IMR-90 (cell line): ENCODE measurements around the gene PRF1. TPM values are rescaled to one million over a fixed set of nuclear protein-coding genes. Genes with fewer than 3 reads are reported as not detected.

Experiments
- ATAC-seq: fragments of 200-7000 bp; cut with Tn5 transposase; 2 replicates; pipeline ENCODE4 v1.9.1; 2020; ENCODE audit warnings: low read depth, mild to moderate bottlenecking, moderate library complexity
- BruUV-seq: library from RNA; stranded (reverse); fragments of 400-500 nt; replicated peaks from 2 replicates; lab custom pipeline; 2021; lab: Mats Ljungman, UMichigan
- CTCF ChIA-PET: fragments of 300-600 bp; formaldehyde crosslinking; extraction: SDS; loops from one replicate; lab custom pipeline; 2021; ENCODE audit warnings: antibody characterized with exemption; lab: Yijun Ruan, JAX
- POLR2A ChIA-PET: fragments of 300-600 bp; sonication (Branson Sonifier 250); formaldehyde crosslinking; loops from one replicate; lab custom pipeline; 2022; ENCODE audit warnings: antibody characterized with exemption; ENCODE audit not compliant: unreplicated experiment; lab: Charles Lee
- DNase-seq: peaks from one replicate; pipeline ENCODE4 v3.0.0; 2013
- H2AFZ ChIP-seq: replicated peaks from 2 replicates; pipeline ENCODE3; 2013; ENCODE audit warnings: low read length, mild to moderate bottlenecking; ENCODE audit not compliant: poor library complexity
- H2AK5ac ChIP-seq: 2 replicates; pipeline ENCODE4 v1.6.1; 2013; ENCODE audit warnings: low read depth, low read length, inconsistent platforms
- H2AK9ac ChIP-seq: replicated peaks from 2 replicates; pipeline ENCODE3; 2013; ENCODE audit warnings: mild to moderate bottlenecking, low read depth, low read length, moderate library complexity; ENCODE audit not compliant: poor library complexity
- H2BK120ac ChIP-seq: 2 replicates; pipeline ENCODE4 v1.6.1; 2013; ENCODE audit warnings: low read depth, low read length, inconsistent platforms
- H2BK15ac ChIP-seq: 3 replicates; pipeline ENCODE4 v1.6.1; 2013; ENCODE audit warnings: low read depth, low read length, inconsistent platforms
- H2BK20ac ChIP-seq: 2 replicates; pipeline ENCODE4 v1.6.1; 2013; ENCODE audit warnings: low read depth, mild to moderate bottlenecking, inconsistent platforms, low read length, moderate library complexity
- H2BK5ac ChIP-seq: 2 replicates; pipeline ENCODE4 v1.6.1; 2013; ENCODE audit warnings: mild to moderate bottlenecking, low read depth, low read length, inconsistent platforms; ENCODE audit not compliant: poor library complexity, severe bottlenecking
- H3K14ac ChIP-seq: replicated peaks from 2 replicates; pipeline ENCODE4 v1.6.1; 2013; ENCODE audit warnings: low read depth, low read length, inconsistent platforms
- H3K18ac ChIP-seq: 2 replicates; pipeline ENCODE4 v1.6.1; 2013; ENCODE audit warnings: low read depth, low read length, control low read depth
- H3K23ac ChIP-seq: 2 replicates; pipeline ENCODE4 v1.6.1; 2013; ENCODE audit warnings: low read depth, low read length, inconsistent platforms
- H3K27ac ChIP-seq: 2 replicates; pipeline ENCODE4 v1.5.1; 2013; ENCODE audit warnings: mild to moderate bottlenecking, control low read depth, low read length; ENCODE audit not compliant: insufficient read depth
- H3K27me3 ChIP-seq: 2 replicates; pipeline ENCODE4 v1.6.1; 2013; ENCODE audit warnings: low read length; ENCODE audit not compliant: control insufficient read depth, insufficient read depth
- H3K36me3 ChIP-seq: 2 replicates; pipeline ENCODE4 v1.6.1; 2013; ENCODE audit warnings: low read length, mixed read lengths; ENCODE audit not compliant: control insufficient read depth, insufficient read depth
- H3K4ac ChIP-seq: 2 replicates; pipeline ENCODE4 v1.6.1; 2013; ENCODE audit warnings: low read depth, low read length, inconsistent platforms
- H3K4me1 ChIP-seq: 2 replicates; pipeline ENCODE4 v1.6.1; 2013; ENCODE audit warnings: low read length, mixed read lengths; ENCODE audit not compliant: control insufficient read depth, insufficient read depth
- H3K4me2 ChIP-seq: 2 replicates; pipeline ENCODE4 v1.6.1; 2013; ENCODE audit warnings: low read depth, mild to moderate bottlenecking, control low read depth, low read length, moderate library complexity
- H3K4me3 ChIP-seq: 2 replicates; pipeline ENCODE4 v1.5.1; 2013; ENCODE audit warnings: low read depth, mild to moderate bottlenecking, control low read depth, low read length, moderate library complexity; ENCODE audit not compliant: insufficient read depth
- H3K56ac ChIP-seq: 2 replicates; pipeline ENCODE4 v1.6.1; 2013; ENCODE audit warnings: low read length, inconsistent platforms; ENCODE audit not compliant: insufficient read depth; ENCODE audit errors: extremely low read depth
- H3K79me1 ChIP-seq, 2 experiments: 2 replicates each; pipeline ENCODE4 v1.6.1; 2013; ENCODE audit warnings: low read length in 2 of 2, inconsistent platforms in 1 of 2, low read depth in 1 of 2
- H3K9ac ChIP-seq: 2 replicates; pipeline ENCODE4 v1.6.1; 2013; ENCODE audit warnings: low read depth, low read length, control low read depth
- H3K9me1 ChIP-seq: 2 replicates; pipeline ENCODE4 v1.6.1; 2013; ENCODE audit warnings: low read length, inconsistent platforms; ENCODE audit not compliant: insufficient read depth
- H3K9me3 ChIP-seq: 2 replicates; pipeline ENCODE4 v1.6.1; 2013; ENCODE audit warnings: low read length; ENCODE audit not compliant: control insufficient read depth, insufficient read depth
- H4K20me1 ChIP-seq: 2 replicates; pipeline ENCODE4 v1.6.1; 2013; ENCODE audit warnings: low read length, inconsistent platforms; ENCODE audit not compliant: insufficient read depth
- H4K5ac ChIP-seq: 2 replicates; pipeline ENCODE4 v1.6.1; 2013; ENCODE audit warnings: mild to moderate bottlenecking, low read depth, low read length, control low read depth
- H4K8ac ChIP-seq, 2 experiments: 2 replicates each; pipeline ENCODE4 v1.6.1; 2013; ENCODE audit warnings: low read depth in 2 of 2, low read length in 2 of 2, control low read depth in 1 of 2, inconsistent platforms in 1 of 2
- H4K91ac ChIP-seq: 2 replicates; pipeline ENCODE4 v1.6.1; 2013; ENCODE audit warnings: low read depth, low read length, inconsistent platforms; ENCODE audit not compliant: insufficient read depth
- BHLHE40 ChIP-seq: fragments of 150-350 bp; IDR thresholded peaks from 2 replicates; pipeline ENCODE4 v1.6.1; 2016; ENCODE audit warnings: mild to moderate bottlenecking, low read depth, low read length
- CEBPB ChIP-seq: IDR thresholded peaks from 2 replicates; pipeline ENCODE4 v1.6.1; 2012; ENCODE audit warnings: low read depth, low read length, improper control_type of control experiment
- FOS ChIP-seq: fragments of 150-350 bp; IDR thresholded peaks from 2 replicates; pipeline ENCODE4 v1.6.1; 2016; ENCODE audit warnings: low read depth, low read length
- MXI1 ChIP-seq: IDR thresholded peaks from 2 replicates; pipeline ENCODE4 v1.6.1; 2012; ENCODE audit warnings: low read depth, mild to moderate bottlenecking, low read length, moderate library complexity, borderline replicate concordance
- POLR2A ChIP-seq: IDR thresholded peaks from 2 replicates; pipeline ENCODE4 v1.6.1; 2012; ENCODE audit warnings: mild to moderate bottlenecking, low read depth, low read length
- RAD21 ChIP-seq: IDR thresholded peaks from 2 replicates; pipeline ENCODE4 v1.6.1; 2012; ENCODE audit warnings: low read length, improper control_type of control experiment
- SMC3 ChIP-seq: fragments of 150-350 bp; IDR thresholded peaks from 2 replicates; pipeline ENCODE4 v1.6.1; 2016; ENCODE audit warnings: low read depth, mild to moderate bottlenecking, antibody characterized with exemption, low read length, moderate library complexity
- WGBS, 2 experiments: methylation state at CpG; one replicate each; pipeline versions ENCODE4 v1.1.5 to v1.1.7; 2013; ENCODE audit warnings: missing lambda C conversion rate in 2 of 2; ENCODE audit not compliant: insufficient read length in 1 of 2; ENCODE audit errors: extremely low coverage in 2 of 2; 5-methylcytosine and 5-hydroxymethylcytosine counted together
- dilution Hi-C: fragments of 300-500 bp; cut with HindIII; formaldehyde crosslinking; loops from one replicate; pipeline ENCODE4 v1.14.3; 2018; ENCODE audit warnings: low sequenced_read_pairs; ENCODE audit not compliant: unreplicated experiment
- in situ Hi-C: fragments of 300-500 bp; cut with MboI; formaldehyde crosslinking; loops from 3 replicates; pipeline ENCODE4 v1.14.3; 2019; ENCODE audit warnings: low sequenced_read_pairs, inconsistent platforms, mixed read lengths
- intact Hi-C: fragments of 100-400 bp; cut with micrococcal nuclease; formaldehyde crosslinking; loops from 2 replicates; pipeline ENCODE4 v1.10.0; 2022
- polyA plus RNA-seq, 3 experiments: library from polyadenylated mRNA; depleted of rRNA; stranded (reverse); fragments of >200 nt; gene quantifications; 2 replicates each; pipeline ENCODE4 v1.2.3, GENCODE V29; 2012; ENCODE audit warnings: low replicate concordance in 1 of 3
- total RNA-seq: library from RNA; depleted of rRNA; stranded (reverse); fragments of >200 nt; gene quantifications from 2 replicates; pipeline ENCODE4 v1.2.3, GENCODE V29; 2012
- TF ChIP-seq, protein P1 (sequence below): conservative IDR thresholded peaks from 2 replicates; pipeline ENCODE4 v1.5.1; 2012; ENCODE audit warnings: mild to moderate bottlenecking, low read depth, low read length, improper control_type of control experiment

The PRF1 gene
- total and polyA plus RNA-seq, 2 of the 4 experiments (the other 2 are of a cell fraction) = not detected

DNA sequence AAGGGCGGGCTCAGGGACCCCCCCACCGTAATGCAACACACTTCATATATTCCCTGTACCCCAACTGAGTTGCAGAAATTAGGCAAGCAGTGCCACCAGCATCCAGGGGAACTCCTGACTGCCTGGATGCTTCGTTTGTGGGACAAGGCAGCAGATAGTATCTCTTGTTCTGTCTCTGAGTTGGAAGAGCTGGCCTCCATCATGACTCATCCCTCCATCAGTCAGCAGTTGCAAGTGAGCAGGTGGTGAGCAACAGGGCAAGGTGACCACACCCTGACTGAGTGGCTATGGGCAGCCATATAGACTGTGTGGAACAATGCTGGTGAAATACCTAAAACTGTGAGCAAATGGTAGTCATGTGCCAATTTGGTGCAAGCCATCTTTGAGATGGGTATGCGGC lies 47.0 kb upstream of the PRF1 start:
- ATAC-seq (no peak), DNase-seq (peak; percentile 77)
- H3K4me3 ChIP-seq = no peak overlapping the region
- in situ Hi-C loops (no loop called here), intact Hi-C loops (no loop called here), dilution Hi-C loops (no loop called here)
- WGBS, 2 experiments = no CpG with 5 or more reads among the region's 4 CpGs
- H3K9me1 ChIP-seq = peaks cover 3% of the 10 kb centered on the region; the same call in 1 of the 2 replicates
- no peak overlapping the region for H2BK120ac ChIP-seq
- CTCF ChIA-PET = no interaction called here
- no peak overlapping the region for H3K4me2 ChIP-seq
- H3K4me1 ChIP-seq = peaks cover 7% of the 10 kb centered on the region
- BruUV-seq = no TSS peak
- TF ChIP-seq FOS = peak; percentile 52; the same call in 1 of the 2 replicates
- no peak for TF ChIP-seq MXI1
- TF ChIP-seq, protein P1, sequence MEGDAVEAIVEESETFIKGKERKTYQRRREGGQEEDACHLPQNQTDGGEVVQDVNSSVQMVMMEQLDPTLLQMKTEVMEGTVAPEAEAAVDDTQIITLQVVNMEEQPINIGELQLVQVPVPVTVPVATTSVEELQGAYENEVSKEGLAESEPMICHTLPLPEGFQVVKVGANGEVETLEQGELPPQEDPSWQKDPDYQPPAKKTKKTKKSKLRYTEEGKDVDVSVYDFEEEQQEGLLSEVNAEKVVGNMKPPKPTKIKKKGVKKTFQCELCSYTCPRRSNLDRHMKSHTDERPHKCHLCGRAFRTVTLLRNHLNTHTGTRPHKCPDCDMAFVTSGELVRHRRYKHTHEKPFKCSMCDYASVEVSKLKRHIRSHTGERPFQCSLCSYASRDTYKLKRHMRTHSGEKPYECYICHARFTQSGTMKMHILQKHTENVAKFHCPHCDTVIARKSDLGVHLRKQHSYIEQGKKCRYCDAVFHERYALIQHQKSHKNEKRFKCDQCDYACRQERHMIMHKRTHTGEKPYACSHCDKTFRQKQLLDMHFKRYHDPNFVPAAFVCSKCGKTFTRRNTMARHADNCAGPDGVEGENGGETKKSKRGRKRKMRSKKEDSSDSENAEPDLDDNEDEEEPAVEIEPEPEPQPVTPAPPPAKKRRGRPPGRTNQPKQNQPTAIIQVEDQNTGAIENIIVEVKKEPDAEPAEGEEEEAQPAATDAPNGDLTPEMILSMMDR = no peak
- TF ChIP-seq RAD21 = no peak
- peak; percentile 12; the same call in 1 of the 2 replicates for TF ChIP-seq CEBPB
- no peak for TF ChIP-seq POLR2A
- no peak for TF ChIP-seq BHLHE40
- TF ChIP-seq SMC3 = no peak
- H2BK15ac ChIP-seq = no peak overlapping the region
- H3K9ac ChIP-seq = no peak overlapping the region
- POLR2A ChIA-PET = no interaction called here
- H3K27ac ChIP-seq = no peak overlapping the region
- H3K9me3 ChIP-seq = peaks cover 7% of the 10 kb centered on the region
- H3K18ac ChIP-seq = no peak overlapping the region
- H3K27me3 ChIP-seq = peaks cover 3% of the 10 kb centered on the region; the same call in 1 of the 2 replicates
- H4K8ac ChIP-seq = no peak overlapping the region
- H4K20me1 ChIP-seq = no peaks in the 10 kb centered on the region
- H3K14ac ChIP-seq = no peak overlapping the region
- H2AK9ac ChIP-seq = no peak overlapping the region
- H3K79me1 ChIP-seq = no peaks in the 10 kb centered on the region
- no peaks in the 10 kb centered on the region for H3K36me3 ChIP-seq
- no peak overlapping the region for H3K4ac ChIP-seq
- H3K23ac ChIP-seq = no peak overlapping the region
- H4K5ac ChIP-seq = no peak overlapping the region
- no peak overlapping the region for H4K91ac ChIP-seq
- H2BK5ac ChIP-seq = no peak overlapping the region
- H2AK5ac ChIP-seq = no peak overlapping the region
- no peak overlapping the region for H2BK20ac ChIP-seq
- no peak overlapping the region for H2AFZ ChIP-seq
- H3K56ac ChIP-seq = no peak overlapping the region
